HPDE6-E6E7 (cell line): ENCODE measurements around the gene LSS.
"Not testable (repeated sequence)": the region's sequence is repeated elsewhere in the genome, so short reads cannot be mapped to it uniquely, and the experiment has no call there.

ENCODE experiments used
- DNase-seq: peaks from one replicate; pipeline ENCODE4 v3.0.0; 2011; ENCODE audit warnings: missing footprints; ENCODE audit errors: extremely low spot score

Gene LSS

GRCh38 chr21:46205166-46205565, 23.4 kb downstream of the LSS start:
- DNase-seq = no peak

GRCh38 chr21:46203203-46203600, 25.4 kb downstream of the LSS start:
- no peak for DNase-seq

GRCh38 chr21:46202592-46203202, 25.9 kb downstream of the LSS start:
- DNase-seq = no peak

- not testable (repeated sequence) for DNase-seq
Measured at GRCh38 chr21:46200877-46201803, 27.4 kb downstream of the LSS start.

GRCh38 chr21:46199436-46200373, 28.9 kb downstream of the LSS start:
- no peak for DNase-seq

- no peak for DNase-seq
Measured at GRCh38 chr21:46196733-46197132, 31.8 kb downstream of the LSS start.

GRCh38 chr21:46195595-46196195, 32.9 kb downstream of the LSS start:
- DNase-seq = no peak

GRCh38 chr21:46194374-46195334, 33.9 kb downstream of the LSS start:
- DNase-seq = no peak

GRCh38 chr21:46193829-46194373, 34.7 kb downstream of the LSS start:
- DNase-seq = no peak

- no peak for DNase-seq
Measured at GRCh38 chr21:46191686-46192575, 36.6 kb downstream of the LSS start.

- peak; percentile 35 for DNase-seq
Measured at GRCh38 chr21:46191257-46191685, 37.3 kb downstream of the LSS start.

- DNase-seq = no peak
Measured at GRCh38 chr21:46190491-46191131, 38.0 kb downstream of the LSS start.

- DNase-seq = no peak
Measured at GRCh38 chr21:46189959-46190490, 38.5 kb downstream of the LSS start.

GRCh38 chr21:46189213-46189958, 39.2 kb downstream of the LSS start:
- no peak for DNase-seq

GRCh38 chr21:46188226-46189212, 40.1 kb downstream of the LSS start:
- DNase-seq = peak; percentile 26

GRCh38 chr21:46187814-46188213, 40.8 kb downstream of the LSS start:
- DNase-seq = no peak
